Measurements from ENCODE around the gene LRRC32. TPM values are rescaled to one million over a fixed set of nuclear protein-coding genes. Genes with fewer than 3 reads are reported as not detected.

LRRC32 gene
- total RNA-seq, 1 experiment from 2014 or later, result 0.46 TPM

DNA sequence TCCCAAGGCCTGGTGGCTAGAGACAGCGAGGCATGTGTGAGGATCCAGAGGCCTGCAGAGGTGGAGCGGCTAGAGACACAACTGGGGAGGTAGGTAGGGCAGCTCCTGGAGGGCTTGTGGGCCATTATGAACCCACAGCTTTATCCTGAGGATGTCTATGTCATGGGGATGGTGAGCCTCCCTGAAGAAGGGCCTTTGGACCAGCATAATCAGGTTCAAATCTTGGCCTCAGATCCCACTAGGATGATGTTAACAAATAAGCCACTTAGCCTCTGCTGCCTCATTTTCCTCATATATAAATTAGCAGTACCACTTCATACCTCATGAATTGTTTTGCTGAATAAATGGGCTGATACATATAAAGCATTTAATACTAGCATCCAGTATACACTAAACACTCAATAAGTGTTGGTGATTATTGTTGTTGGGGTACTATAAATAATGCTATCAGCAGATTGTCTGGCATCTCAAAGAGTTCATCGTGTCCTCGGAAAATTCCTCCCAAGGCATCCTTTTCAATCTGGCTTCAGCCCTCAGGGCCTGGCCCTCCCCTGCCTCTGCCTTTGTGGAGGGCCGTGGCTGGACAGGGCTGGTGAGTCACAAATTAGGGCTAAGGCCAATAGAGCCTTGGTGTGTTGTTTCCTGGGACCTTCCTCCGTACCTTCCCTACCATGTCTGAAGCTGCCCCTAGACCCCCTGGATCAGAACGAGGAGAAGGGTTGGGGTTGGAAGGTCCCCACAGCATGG is 30.9 kb upstream of the LRRC32 start:
- Histone ChIP-seq H2AFZ (ENCODE audit: low read length) (no peak overlapping the region), H3K23ac (ENCODE audit: insufficient read length, low read depth, low read length) (no peak overlapping the region), H3K18ac (ENCODE audit: insufficient read length, low read depth, low read length) (no peak overlapping the region), H4K91ac (ENCODE audit: insufficient read length, low read depth, low read length) (no peak overlapping the region), H3K4me1 (ENCODE audit: insufficient read depth, low read length) (peaks cover 17% of the 10 kb centered on the region), H3K27me3 (ENCODE audit: insufficient read depth, low read length) (no peaks in the 10 kb centered on the region), H3K79me1 (ENCODE audit: insufficient read depth, low read depth, low read length, poor library complexity, severe bottlenecking) (no peaks in the 10 kb centered on the region), H2BK12ac (ENCODE audit: insufficient read length, low read depth, low read length) (no peak overlapping the region), H4K8ac (replicated peaks; ENCODE audit: insufficient read length, low read depth, low read length) (no peak overlapping the region), H3K79me2 (ENCODE audit: insufficient read depth, low read length) (no peaks in the 10 kb centered on the region), H3K4me2 (ENCODE audit: insufficient read depth, insufficient read length, low read length) (no peak overlapping the region), H2AK5ac (ENCODE audit: insufficient read length, low read length) (no peak overlapping the region), H3K23me2 (ENCODE audit: insufficient read length, low read depth, low read length, poor library complexity, severe bottlenecking) (no peaks in the 10 kb centered on the region), H3K27ac (ENCODE audit: insufficient read length, low read depth, low read length) (no peak overlapping the region), H3K9ac (ENCODE audit: extremely low read depth, insufficient read length, low read length) (no peak overlapping the region), H3T11ph (ENCODE audit: low read length) (no peak overlapping the region), H4K20me1 (ENCODE audit: control insufficient read depth, insufficient read depth, insufficient read length) (no peaks in the 10 kb centered on the region), H2BK15ac (ENCODE audit: low read depth, low read length) (no peak overlapping the region), H3K4ac (ENCODE audit: low read depth, low read length) (no peak overlapping the region), H3K9me3 (ENCODE audit: control insufficient read depth, low read depth, low read length) (no peaks in the 10 kb centered on the region), H3K14ac (ENCODE audit: insufficient read depth, low read length) (no peak overlapping the region; the same call in 1 of the 2 replicates), H2BK20ac (ENCODE audit: low read depth, low read length, poor library complexity, severe bottlenecking) (no peak overlapping the region), H2BK5ac (ENCODE audit: insufficient read length, low read length) (no peak overlapping the region), H2BK120ac (ENCODE audit: low read depth, low read length, poor library complexity, severe bottlenecking) (no peak overlapping the region), H4K5ac (ENCODE audit: insufficient read length, low read depth, low read length) (no peak overlapping the region), H3K56ac (ENCODE audit: insufficient read length, low read depth, low read length) (no peak overlapping the region)
- H3K9me3 Mint-ChIP-seq, result peaks cover 14 to 17% of the 10 kb centered on the region in 2 experiments
- H3K4me1 Mint-ChIP-seq, result peaks cover 57 to 58% of the 10 kb centered on the region in 2 experiments
- peaks cover 2 to 19% (median 6%) of the 10 kb centered on the region in 3 experiments; a peak in 3 of 7 replicates for H3K36me3 Mint-ChIP-seq (ENCODE audit: insufficient read depth in 1 of 3, low read depth in 3 of 3)
- no CpG with 5 or more reads among the region's 7 CpGs for WGBS (ENCODE audit: extremely low coverage, insufficient read length, low lambda C conversion rate)
- TF ChIP-seq, protein P1, sequence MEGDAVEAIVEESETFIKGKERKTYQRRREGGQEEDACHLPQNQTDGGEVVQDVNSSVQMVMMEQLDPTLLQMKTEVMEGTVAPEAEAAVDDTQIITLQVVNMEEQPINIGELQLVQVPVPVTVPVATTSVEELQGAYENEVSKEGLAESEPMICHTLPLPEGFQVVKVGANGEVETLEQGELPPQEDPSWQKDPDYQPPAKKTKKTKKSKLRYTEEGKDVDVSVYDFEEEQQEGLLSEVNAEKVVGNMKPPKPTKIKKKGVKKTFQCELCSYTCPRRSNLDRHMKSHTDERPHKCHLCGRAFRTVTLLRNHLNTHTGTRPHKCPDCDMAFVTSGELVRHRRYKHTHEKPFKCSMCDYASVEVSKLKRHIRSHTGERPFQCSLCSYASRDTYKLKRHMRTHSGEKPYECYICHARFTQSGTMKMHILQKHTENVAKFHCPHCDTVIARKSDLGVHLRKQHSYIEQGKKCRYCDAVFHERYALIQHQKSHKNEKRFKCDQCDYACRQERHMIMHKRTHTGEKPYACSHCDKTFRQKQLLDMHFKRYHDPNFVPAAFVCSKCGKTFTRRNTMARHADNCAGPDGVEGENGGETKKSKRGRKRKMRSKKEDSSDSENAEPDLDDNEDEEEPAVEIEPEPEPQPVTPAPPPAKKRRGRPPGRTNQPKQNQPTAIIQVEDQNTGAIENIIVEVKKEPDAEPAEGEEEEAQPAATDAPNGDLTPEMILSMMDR (conservative IDR thresholded peaks at IDR 0.05), result no peak
- no peaks in the 10 kb centered on the region; the same call in 1 of the 2 replicates for H3K27me3 Mint-ChIP-seq (ENCODE audit: low read depth)
- no peak for DNase-seq
- no peak overlapping the region for H3K4me3 Mint-ChIP-seq
- peak overlapping the region in 1 of 3 experiments; percentile 50; a peak in 3 of 7 replicates for H3K27ac Mint-ChIP-seq

All from H9 (cell line).